ENCODE measurements around the gene ARHGAP26.

Gene ARHGAP26

DNA sequence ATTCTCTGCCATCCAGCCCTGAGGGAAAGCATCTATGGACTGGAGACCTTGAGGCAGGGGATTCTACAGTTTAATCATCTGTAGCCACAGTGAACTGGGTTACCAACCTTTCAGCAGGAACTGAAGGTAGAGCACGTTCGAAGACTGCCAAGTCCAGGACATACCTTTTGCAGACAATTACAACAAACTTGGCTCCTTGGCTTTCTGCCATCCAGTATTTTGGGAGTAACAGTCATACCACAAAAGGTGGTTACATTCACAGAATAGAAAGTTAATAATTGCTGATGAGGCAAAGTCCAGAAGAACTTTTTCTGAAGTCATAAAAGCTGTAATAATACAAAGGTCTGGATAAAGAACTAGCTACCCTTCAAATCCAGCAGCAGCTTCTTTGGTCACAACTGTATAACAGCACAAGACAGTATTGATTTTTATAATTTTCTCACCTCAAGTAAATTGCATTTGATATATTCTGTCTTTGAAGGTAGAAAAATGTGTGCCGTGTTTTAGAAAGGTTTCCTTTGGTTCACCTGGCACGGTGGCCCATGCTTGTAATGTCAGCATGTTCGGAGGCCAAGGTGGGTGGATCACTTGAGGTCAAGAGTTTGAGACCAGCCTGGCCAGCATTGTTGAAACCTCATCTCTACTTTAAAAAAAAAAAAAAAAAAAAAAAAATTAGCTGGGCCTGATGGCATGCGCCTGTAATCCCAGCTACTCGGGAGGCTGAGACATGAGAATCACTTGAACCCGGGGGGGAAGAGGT is 396.7 kb downstream of the ARHGAP26 start:
- DNase-seq (ENCODE audit: low read depth): no peak

DNA sequence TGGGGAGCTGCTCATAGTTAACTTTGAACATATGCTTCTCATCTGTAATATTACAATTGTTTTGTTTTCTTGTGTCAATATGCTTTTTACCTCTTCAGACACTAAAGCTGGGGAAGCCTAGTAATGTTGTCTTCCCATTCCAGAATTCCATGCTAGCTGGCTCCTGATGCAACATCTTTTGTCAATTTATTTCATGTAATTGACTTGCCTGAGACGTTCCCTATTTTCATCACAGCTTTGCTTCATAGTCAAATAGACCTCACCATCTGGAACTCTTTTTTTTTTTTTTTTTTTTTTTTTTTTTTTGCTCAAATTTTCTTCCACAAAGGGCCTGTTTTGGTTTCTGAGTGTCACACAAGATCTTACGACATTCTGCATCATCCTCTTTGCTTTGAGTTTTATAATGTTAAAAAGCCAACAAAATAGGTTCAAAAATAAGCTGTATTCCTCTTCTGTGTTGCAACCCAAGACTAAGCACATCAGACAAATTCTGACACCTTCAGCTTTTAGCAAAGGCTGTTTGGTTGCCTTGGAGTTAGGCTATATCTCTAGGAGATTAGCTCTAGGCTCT is 398.1 kb downstream of the ARHGAP26 start:
- no peak for DNase-seq (ENCODE audit: low read depth)

- DNase-seq (ENCODE audit: low read depth): no peak
Observed at GRCh38 chr5:143168921-143169810, 399.0 kb downstream of the ARHGAP26 start.

GRCh38 chr5:143170104-143170503 is 399.9 kb downstream of the ARHGAP26 start:
- no peak for DNase-seq (ENCODE audit: low read depth)

- no peak for DNase-seq (ENCODE audit: low read depth)
Observed at GRCh38 chr5:143170977-143171376, 400.8 kb downstream of the ARHGAP26 start.

GRCh38 chr5:143172739-143173138 is 402.6 kb downstream of the ARHGAP26 start:
- DNase-seq (ENCODE audit: low read depth): no peak

DNA sequence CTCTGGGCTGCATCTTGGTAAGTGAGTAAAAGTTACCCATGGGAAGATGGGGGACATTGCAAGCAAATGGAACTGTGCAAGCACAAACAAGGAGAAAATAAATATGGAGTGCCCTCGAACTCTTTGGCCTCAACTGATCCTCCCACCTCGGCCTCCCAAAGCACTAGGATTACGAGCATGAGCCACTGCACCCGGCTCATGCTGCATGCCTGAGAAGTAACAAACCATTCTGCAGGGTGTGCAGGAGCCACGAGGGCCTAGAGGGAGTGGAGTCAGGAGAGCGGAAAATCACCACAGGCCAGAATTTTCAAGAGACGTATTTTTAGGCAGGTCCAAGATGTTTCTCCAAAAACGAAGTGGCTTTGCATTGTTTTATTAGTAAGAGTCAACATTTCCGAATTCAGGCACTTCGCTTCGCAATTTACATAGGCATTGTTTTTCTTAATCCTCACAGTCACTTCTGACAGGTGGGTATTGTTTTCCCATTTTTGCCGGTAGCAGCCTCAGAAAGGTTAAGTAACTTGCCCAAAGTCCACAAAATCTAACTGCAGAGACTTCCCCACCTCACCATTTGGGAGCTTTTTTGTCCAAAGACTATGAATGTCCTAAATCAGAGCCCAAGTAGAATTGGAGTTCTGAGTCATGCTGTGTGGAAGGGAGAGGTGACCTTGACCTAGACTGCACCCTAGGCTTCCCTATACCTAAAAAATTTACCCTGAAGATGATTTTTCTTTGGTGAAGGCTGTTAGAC is 403.1 kb downstream of the ARHGAP26 start:
- DNase-seq (ENCODE audit: low read depth): no peak

GRCh38 chr5:143174714-143175398 is 404.7 kb downstream of the ARHGAP26 start:
- no peak for DNase-seq (ENCODE audit: low read depth)

DNA sequence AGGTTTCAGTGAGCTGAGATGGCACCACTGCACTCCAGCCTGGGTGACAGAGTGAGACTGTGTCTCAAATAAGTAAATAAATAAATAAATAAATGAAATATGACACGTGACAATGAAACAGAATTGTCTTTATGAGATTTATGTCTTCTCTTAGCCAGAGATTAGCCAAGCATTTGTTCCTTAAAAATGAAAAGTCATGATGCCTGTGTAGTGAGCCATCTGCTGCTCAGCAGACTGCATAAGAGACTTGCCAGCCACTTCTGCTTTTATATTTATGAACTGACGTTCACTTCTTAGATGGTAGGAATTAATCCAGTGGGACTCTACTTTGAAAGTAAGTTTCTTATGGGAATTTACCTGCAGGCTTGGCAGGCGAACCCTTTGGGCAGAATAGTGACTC is 405.9 kb downstream of the ARHGAP26 start:
- DNase-seq (ENCODE audit: low read depth): no peak

GRCh38 chr5:143177263-143177983 is 407.2 kb downstream of the ARHGAP26 start:
- no peak for DNase-seq (ENCODE audit: low read depth)

GRCh38 chr5:143179126-143179740 is 409.1 kb downstream of the ARHGAP26 start:
- no peak for DNase-seq (ENCODE audit: low read depth)

GRCh38 chr5:143180751-143181150 is 410.6 kb downstream of the ARHGAP26 start:
- no peak for DNase-seq (ENCODE audit: low read depth)

DNA sequence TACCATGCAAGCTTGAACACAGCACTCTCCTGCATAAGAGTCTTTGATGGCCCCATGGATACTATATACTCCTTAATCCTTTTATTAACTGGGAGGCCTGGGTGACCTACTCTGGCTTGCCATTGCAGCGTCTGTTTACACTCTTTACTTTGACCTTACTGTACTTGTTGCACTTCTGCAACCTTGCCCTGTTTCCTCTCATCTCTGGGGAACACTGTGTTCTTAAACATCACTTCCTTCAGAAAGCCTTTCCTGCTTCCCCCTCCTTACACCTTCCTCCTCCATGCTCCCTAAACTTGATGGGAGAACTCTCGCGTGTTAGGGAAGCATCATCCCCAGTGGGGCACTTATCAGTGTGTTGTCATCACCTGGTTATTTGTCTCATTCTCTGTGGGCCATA is 411.0 kb downstream of the ARHGAP26 start:
- no peak for DNase-seq (ENCODE audit: low read depth)

DNA sequence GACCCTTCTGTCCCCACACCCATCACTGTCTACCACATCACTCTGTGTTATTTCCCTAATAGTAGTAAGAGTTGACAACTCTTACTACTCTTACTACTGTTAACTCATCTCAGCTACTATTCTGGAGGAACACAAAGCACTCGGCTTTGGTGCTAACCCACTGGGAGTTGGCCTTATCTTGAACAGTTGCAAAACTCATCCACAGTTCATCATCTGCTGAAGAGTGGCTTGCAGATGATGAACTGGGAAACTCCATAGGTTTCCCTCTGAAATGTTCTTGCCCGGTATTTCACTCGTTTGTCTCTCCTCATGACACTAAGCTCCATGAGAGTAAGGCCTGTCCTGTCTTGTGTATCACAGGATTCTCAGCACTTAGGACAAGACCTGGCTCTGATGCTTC is 411.9 kb downstream of the ARHGAP26 start:
- DNase-seq (ENCODE audit: low read depth): no peak

DNA sequence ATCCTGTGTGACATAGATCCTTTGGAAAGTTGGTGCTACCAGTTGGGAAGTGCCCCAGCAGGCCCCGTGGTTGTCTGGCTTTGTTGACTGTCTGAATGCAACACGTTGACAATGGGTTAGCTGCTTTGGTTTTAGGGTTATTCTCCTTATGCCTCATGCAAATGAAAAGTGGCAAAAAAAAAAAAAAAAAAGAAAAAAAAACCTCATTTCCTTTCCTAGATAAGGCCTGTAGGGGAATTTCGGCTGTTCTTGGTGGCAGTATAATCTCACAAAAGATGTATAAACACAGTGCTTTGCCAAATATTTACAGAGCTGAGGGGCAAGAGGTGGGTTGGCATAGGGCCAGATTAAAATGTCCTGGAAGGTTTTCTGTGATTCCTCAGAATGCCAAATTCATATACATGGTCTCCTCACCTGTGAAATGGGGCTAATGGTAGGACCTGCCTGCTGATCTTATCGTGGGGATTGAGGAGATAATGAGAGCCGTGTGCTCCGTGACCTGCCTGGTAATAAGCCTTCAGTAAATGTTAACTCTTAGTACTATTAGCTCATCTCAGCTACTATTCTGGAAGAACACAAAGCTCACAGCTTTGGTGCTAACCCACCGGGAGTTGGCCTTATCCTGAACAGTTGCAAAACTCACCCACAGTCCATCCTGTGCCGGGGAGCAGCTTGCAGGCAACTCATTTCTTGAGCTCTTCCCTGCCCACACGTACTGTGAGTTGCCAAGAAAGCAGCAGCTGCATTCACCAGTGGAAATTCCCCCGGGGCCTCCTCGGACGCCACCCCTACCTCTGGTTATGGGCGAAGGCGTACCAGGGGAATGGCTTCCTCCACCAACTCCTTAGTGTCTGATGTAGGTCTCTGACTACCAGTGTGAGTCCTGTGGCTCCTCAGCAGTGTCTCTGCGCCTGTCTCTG is 413.0 kb downstream of the ARHGAP26 start:
- peak; percentile 58 for DNase-seq (ENCODE audit: low read depth)

DNA sequence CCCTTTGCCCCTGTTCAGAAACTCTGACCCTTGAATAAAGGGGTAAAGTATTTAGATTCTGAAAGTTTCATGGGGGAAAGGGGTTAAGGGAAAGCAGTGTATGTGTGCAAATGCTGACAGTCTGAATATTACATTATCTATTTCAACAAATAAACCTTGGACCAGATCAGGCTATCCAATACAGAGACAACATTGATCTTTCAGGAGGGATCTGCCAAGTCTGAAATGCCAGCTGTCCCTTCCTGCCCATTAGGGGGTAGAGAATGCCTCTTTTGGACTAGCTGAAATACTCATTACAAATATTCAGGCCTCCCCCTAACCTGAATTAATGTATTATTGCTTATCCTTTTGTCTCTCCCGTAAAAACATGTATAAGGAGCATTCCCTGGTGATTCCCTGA is 413.8 kb downstream of the ARHGAP26 start:
- DNase-seq (ENCODE audit: low read depth): no peak

GRCh38 chr5:143186623-143187022 is 416.4 kb downstream of the ARHGAP26 start:
- no peak for DNase-seq (ENCODE audit: low read depth)

DNA sequence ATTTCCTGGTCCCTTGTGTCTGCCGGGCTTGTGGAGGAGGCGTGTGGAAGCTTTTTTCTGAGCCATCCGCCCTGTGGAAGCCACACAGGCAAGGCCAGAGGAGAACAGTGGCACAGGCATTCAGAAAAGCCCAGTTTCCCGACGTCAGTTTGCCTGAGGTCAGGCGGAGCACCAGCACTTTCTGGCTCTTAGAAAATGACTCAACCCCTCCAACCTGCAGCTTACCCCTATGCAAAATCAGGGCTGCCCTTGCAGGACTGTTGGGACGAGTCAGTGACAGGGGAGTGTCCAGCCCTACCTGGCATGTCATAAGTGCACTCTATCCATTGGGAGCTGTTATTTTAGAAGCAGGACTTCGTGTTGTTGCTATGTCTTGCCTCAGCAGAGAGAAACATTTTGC is 417.3 kb downstream of the ARHGAP26 start:
- no peak for DNase-seq (ENCODE audit: low read depth)

DNA sequence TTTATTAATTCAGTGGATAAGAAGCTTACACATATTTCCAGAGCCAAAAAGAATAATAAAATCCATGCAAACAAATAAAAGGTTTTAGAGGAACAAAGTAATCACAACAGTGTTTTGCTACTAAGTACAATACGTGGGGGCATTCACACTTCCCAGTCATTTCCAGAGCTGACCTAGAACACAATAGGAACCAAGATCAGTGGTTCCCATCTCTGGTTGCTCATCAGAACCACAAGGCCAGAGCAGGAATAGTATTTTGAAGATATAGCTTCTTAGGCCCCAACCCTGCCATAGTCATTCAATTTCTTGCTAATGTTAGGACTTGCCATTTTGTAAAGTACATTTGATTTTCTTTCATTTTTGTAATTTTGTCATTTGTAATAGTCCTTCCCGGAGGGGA is 417.9 kb downstream of the ARHGAP26 start:
- no peak for DNase-seq (ENCODE audit: low read depth)
